GM23338 (cell line): ENCODE results near the gene FER. TPM values are rescaled to one million over a fixed set of nuclear protein-coding genes. Genes with fewer than 3 reads are reported as not detected.

ENCODE experiments used
- ATAC-seq: fragments of 200-7000 bp; cut with Tn5 transposase; 3 replicates; pipeline ENCODE4 v1.9.1; 2020
- DNase-seq: peaks from one replicate; pipeline ENCODE4 v3.0.0-alpha.2; 2015; ENCODE audit warnings: low spot score
- H2AFZ ChIP-seq: fragments of 200-600 bp; sonication (generic); 2 replicates; pipeline ENCODE4 v1.8.0; 2016; ENCODE audit warnings: antibody characterized with exemption, mild to moderate bottlenecking, moderate library complexity
- H3F3A ChIP-seq: fragments of 200-600 bp; sonication (generic); replicated peaks from 2 replicates; pipeline ENCODE4 v1.8.0; 2017; ENCODE audit warnings: antibody characterized with exemption, mixed run types, low read depth
- H3K27ac ChIP-seq: fragments of 200-600 bp; sonication (generic); 2 replicates; pipeline ENCODE4 v1.6.1; 2016; ENCODE audit warnings: low read depth
- H3K27me3 ChIP-seq: fragments of 200-600 bp; sonication (generic); 2 replicates; pipeline ENCODE4 v1.8.0; 2016; ENCODE audit warnings: mild to moderate bottlenecking, mixed run types, moderate library complexity; ENCODE audit not compliant: insufficient read depth
- H3K36me3 ChIP-seq: fragments of 200-600 bp; sonication (generic); 2 replicates; pipeline ENCODE4 v1.8.0; 2016; ENCODE audit warnings: mild to moderate bottlenecking; ENCODE audit not compliant: insufficient read depth
- H3K4me1 ChIP-seq: fragments of 200-600 bp; sonication (generic); 2 replicates; pipeline ENCODE4 v1.8.0; 2016; ENCODE audit warnings: mild to moderate bottlenecking, moderate library complexity; ENCODE audit not compliant: insufficient read depth
- H3K4me2 ChIP-seq: fragments of 200-600 bp; sonication (generic); 2 replicates; pipeline ENCODE4 v1.7.1; 2017; ENCODE audit warnings: mixed run types
- H3K4me3 ChIP-seq: fragments of 200-600 bp; sonication (generic); 2 replicates; pipeline ENCODE4 v1.6.1; 2016; ENCODE audit warnings: mixed run types
- H3K79me2 ChIP-seq: fragments of 200-600 bp; sonication (generic); replicated peaks from 2 replicates; pipeline ENCODE4 v1.8.0; 2017; ENCODE audit warnings: mild to moderate bottlenecking; ENCODE audit not compliant: insufficient read depth
- H3K9me2 ChIP-seq: fragments of 200-600 bp; sonication (generic); 2 replicates; pipeline ENCODE4 v1.8.0; 2017; ENCODE audit not compliant: insufficient read depth
- H4K20me1 ChIP-seq: fragments of 200-600 bp; sonication (generic); replicated peaks from 2 replicates; pipeline ENCODE4 v1.8.0; 2017; ENCODE audit warnings: mild to moderate bottlenecking; ENCODE audit not compliant: insufficient read depth
- H3K27ac Mint-ChIP-seq: 2 replicates; pipeline ENCODE4 v1.8.0; 2020; ENCODE audit warnings: inconsistent platforms, mild to moderate bottlenecking, moderate library complexity, mixed read lengths
- H3K27me3 Mint-ChIP-seq: 3 replicates; pipeline ENCODE4 v1.8.0; 2022; ENCODE audit warnings: low read depth, mild to moderate bottlenecking, moderate library complexity, mixed read lengths, inconsistent platforms; ENCODE audit not compliant: insufficient read depth, poor library complexity
- H3K36me3 Mint-ChIP-seq: 3 replicates; pipeline ENCODE4 v1.8.0; 2021; ENCODE audit warnings: low read depth, mild to moderate bottlenecking, inconsistent platforms, moderate library complexity, mixed read lengths
- H3K4me1 Mint-ChIP-seq: 3 replicates; pipeline ENCODE4 v1.8.0; 2020; ENCODE audit warnings: mild to moderate bottlenecking, inconsistent platforms, mixed read lengths
- H3K4me3 Mint-ChIP-seq: 3 replicates; pipeline ENCODE4 v1.8.0; 2021; ENCODE audit warnings: moderate library complexity, mild to moderate bottlenecking, inconsistent platforms, mixed read lengths
- H3K9me3 Mint-ChIP-seq: 3 replicates; pipeline ENCODE4 v1.8.0; 2020; ENCODE audit warnings: moderate library complexity, mild to moderate bottlenecking, inconsistent platforms, mixed read lengths
- CREB1 ChIP-seq: fragments of 250-450 bp; sonication (Bioruptor Pico); IDR thresholded peaks from 2 replicates; pipeline ENCODE4 v1.5.0; 2020; ENCODE audit warnings: low read depth, mild to moderate bottlenecking, moderate library complexity
- ETS1 ChIP-seq: IDR thresholded peaks from 2 replicates; pipeline ENCODE4 v1.6.1; 2016; ENCODE audit warnings: antibody characterized with exemption
- EZH2 ChIP-seq: fragments of 200-600 bp; sonication (generic); IDR thresholded peaks from one replicate; pipeline ENCODE4 v1.8.0; 2017; ENCODE audit warnings: antibody characterized with exemption, mild to moderate bottlenecking, low read depth; ENCODE audit not compliant: unreplicated experiment
- EZH2phosphoT487 ChIP-seq: fragments of 200-600 bp; sonication (generic); IDR thresholded peaks from one replicate; pipeline ENCODE4 v1.8.1; 2018; ENCODE audit warnings: antibody characterized with exemption; ENCODE audit not compliant: unreplicated experiment
- JUNB ChIP-seq: IDR thresholded peaks from one replicate; pipeline ENCODE4 v1.6.1; 2016; ENCODE audit warnings: antibody characterized with exemption; ENCODE audit not compliant: unreplicated experiment
- NANOG ChIP-seq: IDR thresholded peaks from 2 replicates; pipeline ENCODE4 v1.6.1; 2016; ENCODE audit warnings: antibody characterized with exemption, borderline replicate concordance
- REST ChIP-seq: IDR thresholded peaks from one replicate; pipeline ENCODE4 v1.6.1; 2018; ENCODE audit warnings: antibody characterized with exemption; ENCODE audit not compliant: unreplicated experiment
- STAT1 ChIP-seq: IDR thresholded peaks from one replicate; pipeline ENCODE4 v1.6.1; 2016; ENCODE audit warnings: antibody characterized with exemption; ENCODE audit not compliant: unreplicated experiment
- ZNF331 ChIP-seq: fragments of 250-450 bp; sonication (Bioruptor Pico); IDR thresholded peaks from 2 replicates; pipeline ENCODE4 v1.5.0; 2020; ENCODE audit warnings: low read depth, mild to moderate bottlenecking, moderate library complexity
- polyA plus RNA-seq: library from polyadenylated mRNA; unstranded; fragments of >200 nt; fragmentation: Nextera tagmentation; extraction: Ambion mirVana; gene quantifications from 2 replicates; pipeline ENCODE4 v1.2.1, GENCODE V29; 2016
- total RNA-seq: library from RNA; depleted of rRNA; stranded (reverse); fragments of >200 nt; shearing (Covaris generic); gene quantifications from 2 replicates; pipeline ENCODE4 v1.2.3, GENCODE V29; 2014
- TF ChIP-seq, protein P1 (sequence below): fragments of 250-450 bp; sonication (Bioruptor Pico); IDR thresholded peaks from 2 replicates; pipeline ENCODE4 v1.5.0; 2020; ENCODE audit warnings: mild to moderate bottlenecking, moderate library complexity

The FER gene
- total and polyA plus RNA-seq, 2 experiments from 2014 or later = 17.4 to 34.8 TPM

DNA sequence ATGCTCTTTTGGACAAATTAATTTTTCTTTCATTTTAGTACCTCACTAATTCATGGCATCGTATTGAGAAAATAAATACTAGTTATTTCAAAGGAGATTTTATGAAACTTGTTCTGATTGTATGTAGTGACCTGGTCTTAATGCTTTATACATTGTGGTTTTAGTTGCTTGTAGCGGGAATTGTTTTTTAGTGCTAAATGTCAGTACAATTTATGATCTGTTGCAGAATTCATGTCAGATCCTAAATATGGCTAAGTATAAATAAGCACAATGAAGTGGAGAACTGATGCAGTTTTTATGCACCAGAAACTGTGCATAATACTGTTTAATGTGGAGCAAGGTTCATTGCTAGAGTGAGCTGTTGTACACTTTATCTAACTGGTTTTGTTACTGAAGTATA lies 353.3 kb downstream of the FER start (continued):
- no peak for TF ChIP-seq REST

DNA sequence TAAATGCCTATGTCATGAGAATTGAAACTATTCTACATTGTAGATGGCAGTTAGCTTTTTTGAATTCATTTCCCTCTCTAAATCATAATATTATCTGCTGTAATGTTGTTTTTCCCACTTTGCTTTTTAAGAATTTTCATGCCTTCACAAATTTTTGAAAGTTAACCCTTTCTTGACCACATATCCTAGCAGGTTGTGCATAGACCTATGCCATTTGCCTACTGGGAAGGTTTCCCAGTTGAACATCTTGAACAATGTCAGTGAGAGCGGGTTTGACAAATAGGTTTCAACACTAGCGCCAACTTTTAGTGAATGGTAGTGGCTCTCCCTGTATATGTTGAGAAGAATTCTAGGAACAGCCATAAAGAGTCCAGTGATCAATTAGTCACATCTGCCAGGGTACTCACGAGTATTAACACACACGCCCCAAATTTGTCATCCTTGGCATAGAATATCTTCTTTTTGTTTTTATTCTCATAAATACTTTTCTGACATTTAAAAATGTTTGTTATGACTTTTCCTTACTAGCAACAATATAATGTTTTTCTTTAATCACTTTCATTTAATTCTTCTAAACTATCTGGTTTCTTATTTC lies 354.5 kb downstream of the FER start:
- Histone ChIP-seq H3F3A (no peaks in the 10 kb centered on the region), H3K27me3 (no peaks in the 10 kb centered on the region), H3K4me2 (no peak overlapping the region), H3K27ac (no peak overlapping the region), H3K4me3 (no peak overlapping the region), H4K20me1 (no peaks in the 10 kb centered on the region), H3K4me1 (peaks cover 8% of the 10 kb centered on the region; the same call in 1 of the 2 replicates), H3K36me3 (no peaks in the 10 kb centered on the region), H2AFZ (no peak overlapping the region), H3K9me2 (no peaks in the 10 kb centered on the region), H3K79me2 (no peaks in the 10 kb centered on the region)
- DNase-seq (no peak), ATAC-seq (no peak)
- Mint-ChIP-seq H3K36me3 (no peaks in the 10 kb centered on the region), H3K9me3 (no peaks in the 10 kb centered on the region), H3K4me3 (no peak overlapping the region), H3K27ac (no peak overlapping the region), H3K4me1 (peaks cover 5% of the 10 kb centered on the region; the same call in 2 of the 3 replicates), H3K27me3 (no peaks in the 10 kb centered on the region)
- TF ChIP-seq CREB1 (CRISPR knock-in tag) (no peak), ETS1 (no peak), EZH2 (no peak), ZNF331 (no peak), REST (no peak), JUNB (no peak), NANOG (no peak), STAT1 (no peak), EZH2phosphoT487 (no peak)
- TF ChIP-seq, protein P1, sequence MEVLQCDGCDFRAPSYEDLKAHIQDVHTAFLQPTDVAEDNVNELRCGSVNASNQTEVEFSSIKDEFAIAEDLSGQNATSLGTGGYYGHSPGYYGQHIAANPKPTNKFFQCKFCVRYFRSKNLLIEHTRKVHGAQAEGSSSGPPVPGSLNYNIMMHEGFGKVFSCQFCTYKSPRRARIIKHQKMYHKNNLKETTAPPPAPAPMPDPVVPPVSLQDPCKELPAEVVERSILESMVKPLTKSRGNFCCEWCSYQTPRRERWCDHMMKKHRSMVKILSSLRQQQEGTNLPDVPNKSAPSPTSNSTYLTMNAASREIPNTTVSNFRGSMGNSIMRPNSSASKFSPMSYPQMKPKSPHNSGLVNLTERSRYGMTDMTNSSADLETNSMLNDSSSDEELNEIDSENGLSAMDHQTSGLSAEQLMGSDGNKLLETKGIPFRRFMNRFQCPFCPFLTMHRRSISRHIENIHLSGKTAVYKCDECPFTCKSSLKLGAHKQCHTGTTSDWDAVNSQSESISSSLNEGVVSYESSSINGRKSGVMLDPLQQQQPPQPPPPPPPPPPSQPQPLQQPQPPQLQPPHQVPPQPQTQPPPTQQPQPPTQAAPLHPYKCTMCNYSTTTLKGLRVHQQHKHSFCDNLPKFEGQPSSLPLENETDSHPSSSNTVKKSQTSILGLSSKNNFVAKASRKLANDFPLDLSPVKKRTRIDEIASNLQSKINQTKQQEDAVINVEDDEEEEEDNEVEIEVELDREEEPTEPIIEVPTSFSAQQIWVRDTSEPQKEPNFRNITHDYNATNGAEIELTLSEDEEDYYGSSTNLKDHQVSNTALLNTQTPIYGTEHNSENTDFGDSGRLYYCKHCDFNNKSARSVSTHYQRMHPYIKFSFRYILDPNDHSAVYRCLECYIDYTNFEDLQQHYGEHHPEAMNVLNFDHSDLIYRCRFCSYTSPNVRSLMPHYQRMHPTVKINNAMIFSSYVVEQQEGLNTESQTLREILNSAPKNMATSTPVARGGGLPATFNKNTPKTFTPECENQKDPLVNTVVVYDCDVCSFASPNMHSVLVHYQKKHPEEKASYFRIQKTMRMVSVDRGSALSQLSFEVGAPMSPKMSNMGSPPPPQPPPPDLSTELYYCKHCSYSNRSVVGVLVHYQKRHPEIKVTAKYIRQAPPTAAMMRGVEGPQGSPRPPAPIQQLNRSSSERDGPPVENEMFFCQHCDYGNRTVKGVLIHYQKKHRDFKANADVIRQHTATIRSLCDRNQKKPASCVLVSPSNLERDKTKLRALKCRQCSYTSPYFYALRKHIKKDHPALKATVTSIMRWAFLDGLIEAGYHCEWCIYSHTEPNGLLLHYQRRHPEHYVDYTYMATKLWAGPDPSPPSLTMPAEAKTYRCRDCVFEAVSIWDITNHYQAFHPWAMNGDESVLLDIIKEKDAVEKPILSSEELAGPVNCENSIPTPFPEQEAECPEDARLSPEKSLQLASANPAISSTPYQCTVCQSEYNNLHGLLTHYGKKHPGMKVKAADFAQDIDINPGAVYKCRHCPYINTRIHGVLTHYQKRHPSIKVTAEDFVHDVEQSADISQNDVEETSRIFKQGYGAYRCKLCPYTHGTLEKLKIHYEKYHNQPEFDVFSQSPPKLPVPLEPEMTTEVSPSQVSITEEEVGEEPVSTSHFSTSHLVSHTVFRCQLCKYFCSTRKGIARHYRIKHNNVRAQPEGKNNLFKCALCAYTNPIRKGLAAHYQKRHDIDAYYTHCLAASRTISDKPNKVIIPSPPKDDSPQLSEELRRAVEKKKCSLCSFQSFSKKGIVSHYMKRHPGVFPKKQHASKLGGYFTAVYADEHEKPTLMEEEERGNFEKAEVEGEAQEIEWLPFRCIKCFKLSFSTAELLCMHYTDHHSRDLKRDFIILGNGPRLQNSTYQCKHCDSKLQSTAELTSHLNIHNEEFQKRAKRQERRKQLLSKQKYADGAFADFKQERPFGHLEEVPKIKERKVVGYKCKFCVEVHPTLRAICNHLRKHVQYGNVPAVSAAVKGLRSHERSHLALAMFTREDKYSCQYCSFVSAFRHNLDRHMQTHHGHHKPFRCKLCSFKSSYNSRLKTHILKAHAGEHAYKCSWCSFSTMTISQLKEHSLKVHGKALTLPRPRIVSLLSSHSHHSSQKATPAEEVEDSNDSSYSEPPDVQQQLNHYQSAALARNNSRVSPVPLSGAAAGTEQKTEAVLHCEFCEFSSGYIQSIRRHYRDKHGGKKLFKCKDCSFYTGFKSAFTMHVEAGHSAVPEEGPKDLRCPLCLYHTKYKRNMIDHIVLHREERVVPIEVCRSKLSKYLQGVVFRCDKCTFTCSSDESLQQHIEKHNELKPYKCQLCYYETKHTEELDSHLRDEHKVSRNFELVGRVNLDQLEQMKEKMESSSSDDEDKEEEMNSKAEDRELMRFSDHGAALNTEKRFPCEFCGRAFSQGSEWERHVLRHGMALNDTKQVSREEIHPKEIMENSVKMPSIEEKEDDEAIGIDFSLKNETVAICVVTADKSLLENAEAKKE (CRISPR knock-in tag) = no peak
